Thoracic aorta (tissue), 2 donors: Measurements from ENCODE around the gene KRTAP5-5. TPM values are rescaled to one million over a fixed set of nuclear protein-coding genes. Genes with fewer than 3 reads are reported as not detected.

Source experiments
- ATAC-seq: fragments of 150-250 bp; one replicate; pipeline ENCODE4 v1.8.0; 2017; ENCODE audit warnings: low read depth; ENCODE audit not compliant: insufficient number of reproducible peaks, low FRiP score
- DNase-seq: peaks from one replicate; pipeline ENCODE4 v3.0.0-alpha.2; 2020; ENCODE audit warnings: low spot score
- H3K27ac ChIP-seq, 2 donors: fragments of 200-600 bp; sonication (generic); 1 replicate in 1 of 2; 2 replicates in 1 of 2; pipeline ENCODE4 v1.5.1; 2016; ENCODE audit warnings: mild to moderate bottlenecking in 2 of 2, moderate library complexity in 2 of 2
- H3K27me3 ChIP-seq: fragments of 200-600 bp; sonication (generic); replicated peaks from 2 replicates; pipeline ENCODE4 v1.6.0; 2016; ENCODE audit warnings: mild to moderate bottlenecking; ENCODE audit not compliant: insufficient read depth
- H3K36me3 ChIP-seq: fragments of 200-600 bp; sonication (generic); one replicate; pipeline ENCODE4 v1.5.1; 2016
- H3K4me1 ChIP-seq, 2 donors: fragments of 200-600 bp; sonication (generic); 1 replicate in 1 of 2; 2 replicates in 1 of 2; pipeline versions ENCODE4 v1.5.1 to v1.6.0; 2016; ENCODE audit warnings: low read depth in 2 of 2, mild to moderate bottlenecking in 1 of 2; ENCODE audit not compliant: control insufficient read depth in 1 of 2
- H3K4me3 ChIP-seq: fragments of 200-600 bp; sonication (generic); 2 replicates; pipeline ENCODE4 v1.5.1; 2016; ENCODE audit warnings: mild to moderate bottlenecking
- H3K9me3 ChIP-seq: fragments of 200-600 bp; sonication (generic); 2 replicates; pipeline ENCODE4 v1.5.1; 2016
- CTCF ChIP-seq: fragments of 200-600 bp; sonication (generic); IDR thresholded peaks from one replicate; pipeline ENCODE4 v1.5.1; 2019; ENCODE audit warnings: antibody characterized with exemption
- total RNA-seq, 2 donors: library from RNA; depleted of rRNA; stranded (reverse); fragments of >200 nt; gene quantifications; one replicate each; pipeline versions ENCODE4 v1.1.0 to v1.2.3, GENCODE V29; 2016

Gene KRTAP5-5
- total RNA-seq, 2 donors from 2014 or later: not detected

GRCh38 chr11:1652442-1652770 lies 22.8 kb downstream of the KRTAP5-5 start:
- no peak for TF ChIP-seq CTCF
- DNase-seq (no peak), ATAC-seq (no peak)
- no peaks in the 10 kb centered on the region for H3K27me3 ChIP-seq
- no peaks in the 10 kb centered on the region for H3K4me1 ChIP-seq
- no peak overlapping the region for H3K27ac ChIP-seq
- H3K9me3 ChIP-seq: no peaks in the 10 kb centered on the region
- no peaks in the 10 kb centered on the region for H3K36me3 ChIP-seq
- H3K4me3 ChIP-seq: no peak overlapping the region

GRCh38 chr11:1652771-1653540 lies 23.4 kb downstream of the KRTAP5-5 start:
- ATAC-seq (peak; percentile 57), DNase-seq (peak; percentile 21)
- no peak overlapping the region for H3K27ac ChIP-seq
- no peaks in the 10 kb centered on the region for H3K4me1 ChIP-seq
- TF ChIP-seq CTCF: peak; percentile 98
- no peaks in the 10 kb centered on the region for H3K9me3 ChIP-seq
- H3K4me3 ChIP-seq: no peak overlapping the region
- no peaks in the 10 kb centered on the region for H3K36me3 ChIP-seq
- no peaks in the 10 kb centered on the region for H3K27me3 ChIP-seq

GRCh38 chr11:1653541-1654387 lies 24.2 kb downstream of the KRTAP5-5 start:
- Histone ChIP-seq H3K4me3 (no peak overlapping the region), H3K27me3 (no peaks in the 10 kb centered on the region), H3K9me3 (no peaks in the 10 kb centered on the region), H3K27ac (no peak overlapping the region), H3K36me3 (no peaks in the 10 kb centered on the region), H3K4me1 (no peaks in the 10 kb centered on the region)
- TF ChIP-seq CTCF: no peak
- no peak for ATAC-seq
- DNase-seq: no peak

- TF ChIP-seq CTCF: no peak
- Histone ChIP-seq H3K9me3 (no peaks in the 10 kb centered on the region), H3K27ac (no peak overlapping the region), H3K4me1 (no peaks in the 10 kb centered on the region), H3K36me3 (no peaks in the 10 kb centered on the region), H3K4me3 (no peak overlapping the region), H3K27me3 (no peaks in the 10 kb centered on the region)
- ATAC-seq (no peak), DNase-seq (no peak)
Measured at GRCh38 chr11:1654388-1655167, 25.0 kb downstream of the KRTAP5-5 start.
